Suprapubic skin (tissue), 4 donors: ENCODE measurements around the gene DLG1.

Experiments
- CTCF ChIP-seq, 2 donors: fragments of 200-600 bp in 1 of 2; fragments of 450-650 bp in 1 of 2; sonication (generic) in 1 of 2; IDR thresholded peaks; one replicate each; pipeline ENCODE4 v1.5.1; 2016 to 2019; ENCODE audit warnings: antibody characterized with exemption in 2 of 2, mild to moderate bottlenecking in 1 of 2, moderate library complexity in 1 of 2
- EP300 ChIP-seq: sonication (generic); formaldehyde crosslinking; IDR thresholded peaks from one replicate; pipeline ENCODE4 v1.6.1; 2017; ENCODE audit warnings: antibody characterized with exemption
- POLR2A ChIP-seq, 2 donors: fragments of 450-650 bp; IDR thresholded peaks; one replicate each; pipeline ENCODE4 v1.6.1; 2017; ENCODE audit warnings: antibody characterized with exemption in 2 of 2, mild to moderate bottlenecking in 2 of 2, moderate library complexity in 2 of 2
- POLR2AphosphoS5 ChIP-seq, 3 donors: sonication (generic); formaldehyde crosslinking; IDR thresholded peaks; one replicate each; pipeline ENCODE4 v1.6.1; 2017; ENCODE audit warnings: antibody characterized with exemption in 3 of 3

GRCh38 chr3:197268294-197268693, 30.1 kb downstream of the DLG1 start:
- TF ChIP-seq EP300 (no peak), POLR2A (IDR thresholded peaks at IDR 0.05) (no peak), CTCF (IDR thresholded peaks at IDR 0.05) (no peak), POLR2AphosphoS5 (IDR thresholded peaks at IDR 0.05) (no peak)
